Measurements from ENCODE around the gene P2RX6. TPM values are rescaled to one million over a fixed set of nuclear protein-coding genes. Genes with fewer than 3 reads are reported as not detected.

P2RX6 gene
- total and polyA plus RNA-seq, 9 of the 15 experiments (the other 6 are each of a cell fraction or from before 2014, with no cell fraction given), result 0.01 to 3.9 (median 1.5) TPM; not detected in 1

DNA sequence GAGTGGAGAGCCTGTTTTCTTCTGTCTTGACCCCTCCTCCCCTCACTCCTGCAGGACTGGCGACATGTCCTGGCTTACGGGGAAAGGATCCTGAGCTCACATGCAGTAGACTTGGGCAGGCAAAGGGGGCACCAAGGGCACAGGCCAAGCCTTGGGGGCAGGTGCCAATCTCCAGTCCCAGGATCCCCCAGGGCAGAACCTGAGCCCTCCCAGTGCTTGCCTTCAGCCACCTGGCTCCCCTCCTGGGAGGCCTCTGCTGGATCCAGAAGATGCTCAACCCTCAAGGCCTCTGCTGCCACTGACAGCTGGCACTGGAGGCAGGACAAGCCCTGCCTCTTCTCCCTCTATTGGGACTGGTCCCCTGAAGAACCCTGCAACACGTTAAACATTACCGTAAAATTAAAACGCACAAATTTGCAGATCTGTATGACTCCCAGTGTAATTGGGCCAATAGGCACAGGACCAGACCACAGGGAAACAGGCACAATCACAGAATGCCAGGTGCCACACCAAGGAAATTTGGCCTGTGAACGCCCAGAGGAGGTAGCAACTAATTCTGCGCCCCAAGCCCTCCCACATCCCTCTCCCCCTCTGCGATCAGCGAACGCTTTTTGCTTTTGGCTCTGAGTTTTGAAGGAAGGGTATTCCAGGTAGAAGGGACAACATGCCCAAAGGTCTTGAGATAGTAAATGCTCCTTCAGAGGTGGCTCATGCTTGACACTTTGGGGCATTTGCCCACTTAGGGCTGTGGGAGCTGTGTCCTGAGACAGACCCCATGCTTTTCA, 33.8 kb upstream of the P2RX6 start (continued):
- TF ChIP-seq PHF21A (IDR thresholded peaks at IDR 0.05; ENCODE audit: borderline replicate concordance, low read depth), result no peak
- no peak for TF ChIP-seq NFXL1 (CRISPR knock-in tag; IDR thresholded peaks at IDR 0.05)
- TF ChIP-seq ATF6 (CRISPR knock-in tag; IDR thresholded peaks at IDR 0.05), result no peak
- no peak for TF ChIP-seq ZNF609 (CRISPR knock-in tag; IDR thresholded peaks at IDR 0.05; ENCODE audit: borderline replicate concordance)
- TF ChIP-seq, protein P1, sequence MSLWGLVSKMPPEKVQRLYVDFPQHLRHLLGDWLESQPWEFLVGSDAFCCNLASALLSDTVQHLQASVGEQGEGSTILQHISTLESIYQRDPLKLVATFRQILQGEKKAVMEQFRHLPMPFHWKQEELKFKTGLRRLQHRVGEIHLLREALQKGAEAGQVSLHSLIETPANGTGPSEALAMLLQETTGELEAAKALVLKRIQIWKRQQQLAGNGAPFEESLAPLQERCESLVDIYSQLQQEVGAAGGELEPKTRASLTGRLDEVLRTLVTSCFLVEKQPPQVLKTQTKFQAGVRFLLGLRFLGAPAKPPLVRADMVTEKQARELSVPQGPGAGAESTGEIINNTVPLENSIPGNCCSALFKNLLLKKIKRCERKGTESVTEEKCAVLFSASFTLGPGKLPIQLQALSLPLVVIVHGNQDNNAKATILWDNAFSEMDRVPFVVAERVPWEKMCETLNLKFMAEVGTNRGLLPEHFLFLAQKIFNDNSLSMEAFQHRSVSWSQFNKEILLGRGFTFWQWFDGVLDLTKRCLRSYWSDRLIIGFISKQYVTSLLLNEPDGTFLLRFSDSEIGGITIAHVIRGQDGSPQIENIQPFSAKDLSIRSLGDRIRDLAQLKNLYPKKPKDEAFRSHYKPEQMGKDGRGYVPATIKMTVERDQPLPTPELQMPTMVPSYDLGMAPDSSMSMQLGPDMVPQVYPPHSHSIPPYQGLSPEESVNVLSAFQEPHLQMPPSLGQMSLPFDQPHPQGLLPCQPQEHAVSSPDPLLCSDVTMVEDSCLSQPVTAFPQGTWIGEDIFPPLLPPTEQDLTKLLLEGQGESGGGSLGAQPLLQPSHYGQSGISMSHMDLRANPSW (CRISPR knock-in tag; IDR thresholded peaks at IDR 0.05), result no peak
- no peak for TF ChIP-seq TSHZ1 (CRISPR knock-in tag; IDR thresholded peaks at IDR 0.05)
- TF ChIP-seq CREB5 (CRISPR knock-in tag; IDR thresholded peaks at IDR 0.05), result no peak
- TF ChIP-seq TFAM (CRISPR knock-in tag; conservative IDR thresholded peaks at IDR 0.05), result no peak

Data from K562 (cell line).